Brain pericyte (primary cell): ENCODE measurements around the gene NDUFB7.
"Not testable (repeated sequence)": the region's sequence is repeated elsewhere in the genome, so short reads cannot be mapped to it uniquely, and the experiment has no call there.

Source experiments
- DNase-seq: peaks from one replicate; pipeline ENCODE4 v3.0.0-alpha.2; 2012; ENCODE audit warnings: low read depth, low spot score

Gene NDUFB7

GRCh38 chr19:14553939-14554243 lies 18.0 kb downstream of the NDUFB7 start:
- no peak for DNase-seq

GRCh38 chr19:14553042-14553938 lies 18.6 kb downstream of the NDUFB7 start:
- no peak for DNase-seq

GRCh38 chr19:14552006-14552360 lies 19.9 kb downstream of the NDUFB7 start:
- not testable (repeated sequence) for DNase-seq

GRCh38 chr19:14551134-14552005 lies 20.5 kb downstream of the NDUFB7 start:
- DNase-seq = not testable (repeated sequence)

- DNase-seq = no peak
These were observed 21.6 kb downstream of the NDUFB7 start for GRCh38 chr19:14550201-14550754.

GRCh38 chr19:14545716-14546082 lies 26.2 kb downstream of the NDUFB7 start:
- DNase-seq = no peak

GRCh38 chr19:14544977-14545715 lies 26.7 kb downstream of the NDUFB7 start:
- DNase-seq = no peak

- no peak for DNase-seq
These were observed 27.8 kb downstream of the NDUFB7 start for GRCh38 chr19:14544047-14544446.

GRCh38 chr19:14542711-14543328 lies 29.0 kb downstream of the NDUFB7 start:
- no peak for DNase-seq

- not testable (repeated sequence) for DNase-seq
These were observed 29.9 kb downstream of the NDUFB7 start for GRCh38 chr19:14541979-14542378.

- DNase-seq = no peak
These were observed 30.9 kb downstream of the NDUFB7 start for GRCh38 chr19:14540741-14541525.

- DNase-seq = no peak
These were observed 34.8 kb downstream of the NDUFB7 start for GRCh38 chr19:14536926-14537692.

GRCh38 chr19:14533450-14533849 lies 38.4 kb downstream of the NDUFB7 start:
- no peak for DNase-seq

- no peak for DNase-seq
These were observed 41.4 kb downstream of the NDUFB7 start for GRCh38 chr19:14530506-14530905.

- no peak for DNase-seq
These were observed 41.9 kb downstream of the NDUFB7 start for GRCh38 chr19:14530005-14530348.

GRCh38 chr19:14529254-14530004 lies 42.4 kb downstream of the NDUFB7 start, which contains the start of gene TECR:
Gene TECR (plus strand): TSS chr19:14529594. CDS start chr19:14529697, 103 bp downstream.
- peak; percentile 100 for DNase-seq

GRCh38 chr19:14528419-14529253 lies 43.2 kb downstream of the NDUFB7 start:
- DNase-seq = no peak

GRCh38 chr19:14526423-14526822 lies 45.4 kb downstream of the NDUFB7 start:
- no peak for DNase-seq
